GM19452 (cell line): ENCODE results near the gene CCNDBP1.
"Not testable (repeated sequence)": the region's sequence is repeated elsewhere in the genome, so short reads cannot be mapped to it uniquely, and the experiment has no call there.

Experiments
- ATAC-seq: cut with Tn5 transposase; IDR thresholded peaks from one replicate; pipeline ENCODE4 v1.9.1; 2021; ENCODE audit not compliant: unreplicated experiment

CCNDBP1 gene

DNA sequence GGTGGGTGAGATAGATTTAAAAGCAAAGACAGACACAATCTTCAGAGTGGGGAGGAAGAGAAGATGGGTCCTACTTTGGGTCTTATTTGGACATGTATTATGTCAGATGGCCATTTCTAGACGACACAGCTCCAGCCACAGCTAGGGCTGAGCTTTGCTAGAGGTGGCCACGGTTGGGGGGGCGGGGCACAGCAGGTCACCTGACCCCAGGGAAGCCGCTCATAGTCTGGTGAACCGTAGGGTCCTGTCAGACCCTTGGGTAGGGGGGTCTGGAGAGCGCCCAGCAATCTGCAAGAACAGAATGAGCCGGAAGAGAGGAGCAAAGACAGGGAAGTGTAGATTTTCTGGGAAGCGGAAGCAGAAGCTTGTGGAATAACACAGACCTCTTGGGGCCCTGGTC lies 29.0 kb downstream of the CCNDBP1 start:
- no peak for ATAC-seq

GRCh38 chr15:43214592-43215295 lies 29.5 kb downstream of the CCNDBP1 start:
- ATAC-seq = no peak

- ATAC-seq = no peak
These were observed 30.8 kb downstream of the CCNDBP1 start for GRCh38 chr15:43215961-43216360.

- ATAC-seq = no peak
These were observed 33.9 kb downstream of the CCNDBP1 start for GRCh38 chr15:43218908-43219706.

- ATAC-seq = no peak
These were observed 35.0 kb downstream of the CCNDBP1 start for GRCh38 chr15:43219929-43220928.

DNA sequence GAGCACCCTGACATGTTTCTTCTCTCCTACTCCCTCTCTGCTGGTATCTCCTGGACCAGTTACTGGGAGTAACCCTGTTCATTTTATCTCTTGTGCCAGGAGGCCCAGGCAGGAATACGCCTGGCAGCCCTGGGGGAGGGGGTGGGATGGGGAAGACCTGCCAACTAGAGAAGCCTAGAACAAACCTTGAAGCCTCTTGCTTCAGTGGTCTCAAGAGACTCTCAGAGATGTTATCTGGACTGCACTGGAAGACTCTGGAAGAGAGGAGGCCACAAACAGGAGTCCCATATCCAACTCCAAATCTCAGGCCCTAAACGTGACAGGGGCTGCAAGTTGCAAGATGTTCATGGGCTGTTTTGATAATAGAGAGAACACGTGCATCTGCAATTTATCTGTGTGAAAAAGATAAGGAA lies 35.8 kb downstream of the CCNDBP1 start, which contains the start of gene EPB42:
TSS of gene EPB42 (minus strand) at position 28 of the 413 bp plus-strand sequence. CDS start 193 bp downstream, outside the sequence.
- no peak for ATAC-seq

DNA sequence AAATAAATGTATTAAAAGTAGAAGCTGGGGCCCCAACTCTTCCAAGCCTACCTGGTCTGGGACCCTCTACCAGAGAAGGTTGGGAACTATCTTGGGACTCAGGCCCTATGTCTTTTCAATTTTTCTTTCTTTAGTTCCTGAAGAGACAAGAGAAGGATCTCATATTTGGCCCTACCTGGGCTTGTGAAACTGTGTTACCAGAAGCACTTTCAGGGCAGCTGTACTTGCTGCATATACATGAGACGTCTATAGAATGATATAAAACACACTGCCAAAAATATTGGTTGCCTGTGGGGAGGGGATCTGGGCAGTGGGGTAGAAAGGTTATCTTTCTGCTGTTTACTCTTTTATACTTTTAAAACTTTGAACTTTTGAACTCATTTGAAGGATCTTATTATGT lies 36.2 kb downstream of the CCNDBP1 start:
- no peak for ATAC-seq

DNA sequence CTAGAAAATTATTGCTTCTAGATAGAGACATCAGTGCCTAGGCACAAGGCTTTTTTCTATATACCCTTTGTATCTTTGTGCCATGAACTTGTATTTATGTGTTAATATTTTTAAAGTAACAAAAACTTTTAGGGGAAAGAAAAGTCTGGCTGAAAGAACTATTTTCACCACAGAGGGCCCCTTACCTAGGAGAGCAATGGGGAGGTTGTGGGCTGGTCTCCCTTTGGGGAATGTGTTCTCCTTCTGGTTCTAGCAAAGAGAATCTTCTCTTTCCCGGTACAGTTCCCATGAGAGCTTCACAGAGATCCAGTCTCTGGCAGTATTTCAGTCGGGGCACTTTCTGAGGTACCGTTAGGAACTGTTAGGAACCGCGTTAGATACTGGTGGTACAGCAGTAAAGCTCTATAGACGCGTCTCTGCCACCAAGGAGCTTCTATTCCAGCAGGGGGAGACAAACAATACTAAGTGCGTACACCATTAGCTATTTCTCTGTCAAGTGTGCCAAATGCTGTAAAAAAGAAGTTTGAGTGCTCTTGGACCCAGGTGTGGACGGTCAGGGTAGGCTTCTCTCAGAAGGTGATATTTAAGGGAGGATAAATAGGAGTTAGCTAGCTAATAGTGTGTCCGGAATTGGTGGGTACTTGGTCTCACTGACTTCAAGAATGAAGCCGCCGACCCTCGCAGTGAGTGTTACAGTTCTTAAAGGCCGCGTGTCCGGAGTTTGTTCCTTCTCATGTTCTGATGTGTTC lies 40.2 kb downstream of the CCNDBP1 start:
- ATAC-seq = no peak

- ATAC-seq = not testable (repeated sequence)
These were observed 40.7 kb downstream of the CCNDBP1 start for GRCh38 chr15:43225950-43226255.

DNA sequence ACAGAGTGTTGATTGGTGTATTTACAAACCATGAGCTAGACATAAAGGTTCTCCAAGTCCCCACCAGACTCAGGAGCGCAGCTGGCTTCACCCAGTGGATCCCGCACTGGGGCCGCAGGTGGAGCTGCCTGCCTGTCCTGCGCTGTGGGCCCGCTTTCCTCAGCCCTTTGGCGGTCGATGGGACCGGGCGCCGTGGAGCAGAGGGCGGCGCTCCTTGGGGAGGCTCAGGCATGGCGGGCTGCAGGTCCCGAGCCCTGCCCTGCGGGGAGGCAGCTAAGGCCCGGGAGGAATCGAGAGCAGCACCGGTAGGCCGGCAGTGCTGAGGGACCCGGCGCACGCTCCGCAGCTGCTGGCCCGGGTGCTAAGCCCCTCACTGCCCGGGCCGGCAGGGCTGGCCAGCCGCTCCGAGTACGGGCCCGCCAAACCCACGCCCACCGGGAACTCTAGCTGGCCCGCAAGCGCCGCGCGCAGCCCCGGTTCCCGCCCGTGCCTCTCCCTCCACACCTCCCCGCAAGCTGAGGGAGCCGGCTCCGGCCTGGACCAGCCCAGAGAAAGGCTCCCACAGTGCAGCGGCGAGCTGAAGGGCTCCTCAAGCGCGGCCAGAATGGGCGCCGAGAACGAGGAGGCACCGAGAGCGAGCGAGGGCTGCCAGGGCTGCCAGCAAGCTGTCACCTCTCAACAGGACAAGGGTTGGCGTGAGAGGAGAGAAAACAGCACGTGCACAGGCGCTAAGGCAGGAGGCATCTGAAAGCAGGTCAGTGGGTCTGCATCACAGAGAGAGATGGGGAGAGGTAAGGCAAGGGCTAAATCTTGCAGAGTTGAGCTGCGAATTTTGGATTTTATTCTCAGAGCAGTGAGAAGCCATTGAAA lies 41.5 kb downstream of the CCNDBP1 start:
- ATAC-seq = no peak

DNA sequence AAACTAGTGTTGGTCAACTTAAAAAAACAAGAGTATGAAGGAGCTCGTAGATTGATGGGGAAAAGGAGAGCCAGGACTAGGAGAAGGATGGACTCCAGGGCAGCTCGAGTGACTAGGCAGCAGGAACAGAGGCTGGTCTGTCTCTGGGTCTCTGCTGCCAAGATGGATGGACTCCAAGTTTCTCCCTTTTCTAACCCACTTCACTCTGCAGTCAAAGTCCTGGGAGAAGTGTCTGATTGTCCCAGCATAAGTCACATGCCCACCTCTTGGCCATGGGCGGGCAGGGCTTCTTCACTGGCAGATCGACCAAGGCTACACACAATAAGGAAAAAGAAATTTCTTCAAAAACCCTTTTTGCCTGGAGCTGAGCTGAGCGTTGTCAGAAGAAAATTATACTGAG lies 44.8 kb downstream of the CCNDBP1 start:
- ATAC-seq = no peak

- ATAC-seq = no peak
These were observed 45.5 kb downstream of the CCNDBP1 start for GRCh38 chr15:43230640-43231115.

DNA sequence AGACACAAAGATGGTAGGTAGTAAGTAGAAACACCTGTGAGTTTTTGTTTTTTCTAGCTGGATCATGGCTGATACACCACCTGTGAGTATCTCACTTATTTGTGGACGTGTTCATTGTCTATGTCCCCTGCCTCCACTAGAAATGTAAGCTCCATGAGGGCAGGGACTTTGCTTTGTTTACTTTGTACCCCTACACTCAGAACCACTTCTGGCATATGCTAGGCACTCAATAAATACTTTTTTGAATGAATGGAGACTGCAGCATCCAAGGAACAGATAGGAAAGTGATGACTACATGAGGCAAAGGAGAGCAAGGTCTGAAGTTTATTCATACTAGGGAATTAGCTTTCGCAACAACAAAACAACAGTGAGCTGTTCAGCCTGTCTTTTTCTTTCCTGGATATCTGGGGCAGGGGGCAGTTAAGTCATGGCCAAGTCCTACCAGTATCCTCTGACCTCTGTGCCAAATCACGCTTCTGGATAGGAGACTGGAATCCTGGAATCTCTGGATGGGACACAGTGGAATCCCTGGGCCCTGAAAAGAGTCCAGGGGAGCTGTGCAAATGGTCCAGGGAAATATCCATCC lies 47.2 kb downstream of the CCNDBP1 start:
- no peak for ATAC-seq

DNA sequence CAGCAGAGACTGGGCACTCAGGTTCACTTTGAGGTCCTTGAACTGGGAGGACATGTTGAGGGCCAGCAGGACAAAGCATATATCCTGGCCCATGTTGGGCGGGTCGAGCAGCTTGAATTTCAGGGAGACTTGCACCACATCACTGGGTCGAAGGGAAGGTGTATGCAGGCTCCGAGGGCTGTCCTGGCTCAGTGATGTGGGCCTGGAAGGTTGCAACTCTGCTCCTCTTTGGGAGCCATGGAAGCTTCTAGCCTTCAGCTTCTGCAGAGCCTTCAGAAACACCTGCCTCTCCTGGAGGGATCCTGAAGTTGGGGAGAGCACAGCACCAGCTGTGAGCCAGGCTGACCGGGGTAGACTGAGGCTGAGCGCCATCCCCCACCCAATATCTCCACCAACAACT lies 50.3 kb downstream of the CCNDBP1 start:
- ATAC-seq = no peak

DNA sequence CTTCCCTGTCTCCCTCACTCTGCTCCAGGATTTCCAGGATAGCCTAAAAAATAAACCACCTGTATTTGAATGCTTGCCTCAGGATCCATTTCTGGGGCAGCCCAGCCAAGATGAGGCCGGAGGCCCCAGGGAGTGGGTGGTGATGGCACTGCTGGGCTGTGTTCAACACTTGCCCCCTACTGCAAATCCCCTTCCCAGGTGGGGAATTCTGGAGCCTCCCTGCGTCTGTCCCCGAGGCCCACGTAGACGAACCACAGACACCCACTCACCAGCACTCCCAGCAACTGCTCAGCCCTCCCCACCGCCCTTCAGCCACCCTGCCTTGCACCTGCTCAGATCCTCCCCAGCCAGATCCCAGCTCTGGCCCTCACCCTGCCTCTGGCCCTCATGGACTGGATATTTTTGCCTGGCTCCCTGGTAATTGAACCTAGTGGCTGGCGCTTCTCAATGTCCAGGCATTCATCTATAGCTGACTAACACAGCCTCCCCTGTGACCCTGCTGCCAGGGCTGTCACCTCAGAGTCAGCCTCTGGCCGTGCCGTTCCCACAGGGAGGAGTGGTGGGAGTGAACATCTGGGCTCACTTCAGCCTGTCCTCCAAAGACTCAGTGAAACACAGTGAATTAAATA lies 52.8 kb downstream of the CCNDBP1 start:
- no peak for ATAC-seq

GRCh38 chr15:43238671-43239131 lies 53.5 kb downstream of the CCNDBP1 start:
- ATAC-seq = no peak

DNA sequence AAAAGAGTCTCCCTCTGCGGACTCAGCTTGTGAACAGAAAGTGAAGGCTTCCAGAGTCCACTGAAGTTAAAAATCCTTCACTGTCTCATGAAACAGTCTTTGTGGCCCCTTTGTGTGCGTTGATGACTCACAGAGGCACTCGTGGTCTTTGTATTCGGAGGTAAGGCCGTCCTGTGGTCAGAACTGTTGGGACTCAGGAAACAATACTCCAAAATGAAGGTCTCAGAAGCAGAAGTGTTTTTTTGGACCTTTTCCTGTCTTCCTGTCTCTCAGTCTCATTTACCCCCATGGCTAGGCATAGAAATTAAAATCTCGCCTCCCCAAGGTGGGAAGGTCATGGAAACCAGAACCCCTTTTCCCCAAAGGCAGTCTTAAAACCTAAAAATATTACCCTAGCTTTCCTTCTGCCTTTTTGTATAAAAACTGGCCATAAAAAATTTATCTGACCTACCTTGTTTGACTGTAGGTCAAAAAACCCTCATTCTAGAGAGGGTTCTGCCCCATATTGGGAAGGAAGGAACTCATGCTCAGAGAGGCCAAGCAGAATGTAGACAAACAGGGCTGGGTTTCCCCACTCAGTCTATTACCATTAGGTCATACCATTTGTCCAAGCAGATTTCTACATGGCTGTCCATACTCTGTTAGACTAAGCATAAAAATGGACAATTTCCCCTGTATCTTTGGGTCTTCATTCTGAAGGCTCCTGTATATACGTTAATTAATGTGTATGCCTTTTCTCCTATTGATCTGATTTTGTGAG lies 54.7 kb downstream of the CCNDBP1 start:
- ATAC-seq = peak; percentile 60

DNA sequence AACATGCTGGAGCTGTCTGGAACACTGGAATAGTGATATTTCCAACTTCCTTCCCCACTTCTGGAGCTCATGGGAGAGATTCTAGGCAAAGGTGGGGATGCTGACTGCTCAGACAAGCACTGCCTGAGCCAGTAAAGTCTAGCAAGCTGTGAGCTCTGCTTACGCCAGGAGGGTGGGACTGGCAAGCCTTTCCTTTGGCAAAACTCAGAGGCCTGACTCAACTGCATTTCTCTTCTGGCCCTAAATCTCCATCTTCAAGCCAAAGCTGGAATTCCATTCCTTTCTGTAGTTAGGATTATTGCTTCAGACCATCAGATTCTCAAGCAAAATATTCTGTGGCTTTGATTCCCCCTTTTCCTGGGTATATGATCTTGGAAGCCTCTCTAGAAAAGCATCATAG lies 55.9 kb downstream of the CCNDBP1 start:
- ATAC-seq = no peak
